OCI-LY1 (cell line): ENCODE data around the gene KANK4.

Source experiments
- H2AFZ ChIP-seq: fragments of 200-600 bp; sonication (generic), shearing (Covaris generic); 2 replicates; pipeline ENCODE4 v1.6.0; 2014; ENCODE audit warnings: antibody characterized with exemption, mild to moderate bottlenecking, low read length
- H3F3A ChIP-seq: fragments of 200-600 bp; sonication (generic), shearing (Covaris generic); 2 replicates; pipeline ENCODE4 v1.6.0; 2014; ENCODE audit warnings: mild to moderate bottlenecking, antibody characterized with exemption, low read length, moderate library complexity; ENCODE audit not compliant: insufficient read depth
- H3K27ac ChIP-seq: fragments of 200-600 bp; sonication (generic); 2 replicates; pipeline ENCODE4 v1.5.1; 2014; ENCODE audit warnings: low read length, mixed run types, mild to moderate bottlenecking, low read depth; ENCODE audit not compliant: poor library complexity, severe bottlenecking
- H3K27me3 ChIP-seq: fragments of 200-600 bp; sonication (generic); 2 replicates; pipeline ENCODE4 v1.6.0; 2014; ENCODE audit warnings: antibody characterized with exemption, mild to moderate bottlenecking, low read length, moderate library complexity; ENCODE audit not compliant: insufficient read depth
- H3K36me3 ChIP-seq: fragments of 200-600 bp; sonication (generic); 2 replicates; pipeline ENCODE4 v1.6.1; 2014; ENCODE audit warnings: mild to moderate bottlenecking, antibody characterized with exemption, low read length, moderate library complexity, mixed read lengths; ENCODE audit not compliant: insufficient read depth
- H3K4me1 ChIP-seq: fragments of 200-600 bp; sonication (generic); 2 replicates; pipeline ENCODE4 v1.5.1; 2014; ENCODE audit warnings: mild to moderate bottlenecking, low read length, moderate library complexity; ENCODE audit not compliant: insufficient read depth, severe bottlenecking
- H3K4me2 ChIP-seq: fragments of 200-600 bp; sonication (generic), shearing (Covaris generic); 2 replicates; pipeline ENCODE4 v1.6.1; 2014; ENCODE audit warnings: low read length
- H3K4me3 ChIP-seq: fragments of 200-600 bp; sonication (generic); 2 replicates; pipeline ENCODE4 v1.5.1; 2014; ENCODE audit warnings: low read length, low read depth, mild to moderate bottlenecking, mixed read lengths; ENCODE audit not compliant: poor library complexity, severe bottlenecking
- H3K79me2 ChIP-seq: fragments of 200-600 bp; shearing (Covaris generic); 2 replicates; pipeline ENCODE4 v1.6.1; 2016; ENCODE audit warnings: mixed run types, low read length, mixed read lengths; ENCODE audit not compliant: insufficient read depth
- H3K9ac ChIP-seq: fragments of 200-600 bp; sonication (generic), shearing (Covaris generic); 2 replicates; pipeline ENCODE4 v1.6.1; 2014; ENCODE audit warnings: mild to moderate bottlenecking, low read length, mixed read lengths
- H3K9me2 ChIP-seq: fragments of 200-600 bp; sonication (generic), shearing (Covaris generic); 2 replicates; pipeline ENCODE4 v1.6.1; 2014; ENCODE audit warnings: low read depth, mild to moderate bottlenecking, low read length, mixed read lengths
- H3K9me3 ChIP-seq: fragments of 200-600 bp; shearing (Covaris generic); 2 replicates; pipeline ENCODE4 v1.6.1; 2014; ENCODE audit warnings: low read length, mixed read lengths
- H4K20me1 ChIP-seq: fragments of 200-600 bp; sonication (generic), shearing (Covaris generic); 2 replicates; pipeline ENCODE4 v1.6.0; 2016; ENCODE audit warnings: mild to moderate bottlenecking, low read length; ENCODE audit not compliant: insufficient read depth
- EZH2 ChIP-seq: fragments of 200-600 bp; sonication (generic), shearing (Covaris generic); IDR thresholded peaks from 2 replicates; pipeline ENCODE4 v1.8.0; 2017; ENCODE audit warnings: borderline replicate concordance, mixed run types, mild to moderate bottlenecking, antibody characterized with exemption, low read length, moderate library complexity, mixed read lengths
- TF ChIP-seq, protein P1 (sequence below): fragments of 200-600 bp; sonication (generic), shearing (Covaris generic); IDR thresholded peaks from 2 replicates; pipeline ENCODE4 v1.5.1; 2017; ENCODE audit warnings: mild to moderate bottlenecking, antibody characterized with exemption, low read length, moderate library complexity, mixed read lengths

KANK4 gene

DNA sequence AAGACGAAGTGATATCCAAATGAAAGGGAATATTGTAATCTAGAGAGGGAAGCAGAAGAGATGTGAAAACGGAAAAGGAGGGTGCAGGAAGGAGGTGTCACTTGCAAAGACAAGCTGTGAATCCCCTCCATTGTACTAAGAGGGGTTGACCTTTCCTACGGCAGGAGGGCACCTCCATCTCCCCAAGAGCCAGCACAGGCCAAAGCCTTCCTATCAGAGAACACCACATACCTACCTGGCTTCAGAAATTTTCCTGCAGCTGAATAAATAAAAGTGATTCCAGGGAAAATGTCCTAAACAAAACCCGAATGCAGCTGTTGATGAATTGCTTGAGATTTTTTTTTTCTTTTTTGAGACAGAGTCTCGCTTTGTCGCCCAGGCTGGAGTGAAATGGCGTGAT, 14.3 kb downstream of the KANK4 start:
- no peak overlapping the region for H2AFZ ChIP-seq
- H3K9me2 ChIP-seq = no peaks in the 10 kb centered on the region
- no peaks in the 10 kb centered on the region for H3K79me2 ChIP-seq
- no peaks in the 10 kb centered on the region for H3K27me3 ChIP-seq
- no peak overlapping the region for H3K4me2 ChIP-seq
- no peaks in the 10 kb centered on the region for H3K4me1 ChIP-seq
- no peak overlapping the region for H3K4me3 ChIP-seq
- no peak overlapping the region for H3K9ac ChIP-seq
- H3F3A ChIP-seq = no peaks in the 10 kb centered on the region
- TF ChIP-seq, protein P1, sequence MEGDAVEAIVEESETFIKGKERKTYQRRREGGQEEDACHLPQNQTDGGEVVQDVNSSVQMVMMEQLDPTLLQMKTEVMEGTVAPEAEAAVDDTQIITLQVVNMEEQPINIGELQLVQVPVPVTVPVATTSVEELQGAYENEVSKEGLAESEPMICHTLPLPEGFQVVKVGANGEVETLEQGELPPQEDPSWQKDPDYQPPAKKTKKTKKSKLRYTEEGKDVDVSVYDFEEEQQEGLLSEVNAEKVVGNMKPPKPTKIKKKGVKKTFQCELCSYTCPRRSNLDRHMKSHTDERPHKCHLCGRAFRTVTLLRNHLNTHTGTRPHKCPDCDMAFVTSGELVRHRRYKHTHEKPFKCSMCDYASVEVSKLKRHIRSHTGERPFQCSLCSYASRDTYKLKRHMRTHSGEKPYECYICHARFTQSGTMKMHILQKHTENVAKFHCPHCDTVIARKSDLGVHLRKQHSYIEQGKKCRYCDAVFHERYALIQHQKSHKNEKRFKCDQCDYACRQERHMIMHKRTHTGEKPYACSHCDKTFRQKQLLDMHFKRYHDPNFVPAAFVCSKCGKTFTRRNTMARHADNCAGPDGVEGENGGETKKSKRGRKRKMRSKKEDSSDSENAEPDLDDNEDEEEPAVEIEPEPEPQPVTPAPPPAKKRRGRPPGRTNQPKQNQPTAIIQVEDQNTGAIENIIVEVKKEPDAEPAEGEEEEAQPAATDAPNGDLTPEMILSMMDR = no peak
- TF ChIP-seq EZH2 = no peak
- no peaks in the 10 kb centered on the region for H4K20me1 ChIP-seq
- H3K9me3 ChIP-seq = no peaks in the 10 kb centered on the region
- no peak overlapping the region for H3K27ac ChIP-seq
- no peaks in the 10 kb centered on the region for H3K36me3 ChIP-seq

DNA sequence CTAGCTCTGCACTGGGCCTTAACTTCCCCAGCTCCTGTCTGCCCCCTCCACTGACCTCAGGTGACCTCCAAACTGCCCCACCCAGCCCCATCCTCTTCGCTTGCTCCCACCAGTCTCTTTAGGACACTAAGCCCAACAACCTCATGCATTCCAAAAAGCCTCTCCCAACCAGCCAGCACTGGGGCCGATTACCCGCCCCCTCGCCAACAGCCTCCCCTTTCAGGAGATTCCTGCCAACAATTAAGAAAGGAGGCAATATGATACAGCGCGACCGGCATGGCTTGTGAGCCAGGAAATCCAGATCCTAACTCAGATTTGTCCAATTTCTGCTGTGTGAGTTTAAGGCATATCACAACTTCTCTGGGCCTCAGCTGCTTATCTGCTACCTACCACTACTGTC, 14.7 kb downstream of the KANK4 start:
- no peaks in the 10 kb centered on the region for H3K9me3 ChIP-seq
- H3K4me3 ChIP-seq = no peak overlapping the region
- H3K9ac ChIP-seq = no peak overlapping the region
- H2AFZ ChIP-seq = no peak overlapping the region
- no peaks in the 10 kb centered on the region for H3K36me3 ChIP-seq
- TF ChIP-seq EZH2 = no peak
- TF ChIP-seq, protein P1 = no peak
- no peaks in the 10 kb centered on the region for H3K9me2 ChIP-seq
- no peaks in the 10 kb centered on the region for H3K4me1 ChIP-seq
- no peaks in the 10 kb centered on the region for H3K27me3 ChIP-seq
- no peaks in the 10 kb centered on the region for H3K79me2 ChIP-seq
- no peaks in the 10 kb centered on the region for H4K20me1 ChIP-seq
- H3K4me2 ChIP-seq = no peak overlapping the region
- no peaks in the 10 kb centered on the region for H3F3A ChIP-seq
- H3K27ac ChIP-seq = no peak overlapping the region

DNA sequence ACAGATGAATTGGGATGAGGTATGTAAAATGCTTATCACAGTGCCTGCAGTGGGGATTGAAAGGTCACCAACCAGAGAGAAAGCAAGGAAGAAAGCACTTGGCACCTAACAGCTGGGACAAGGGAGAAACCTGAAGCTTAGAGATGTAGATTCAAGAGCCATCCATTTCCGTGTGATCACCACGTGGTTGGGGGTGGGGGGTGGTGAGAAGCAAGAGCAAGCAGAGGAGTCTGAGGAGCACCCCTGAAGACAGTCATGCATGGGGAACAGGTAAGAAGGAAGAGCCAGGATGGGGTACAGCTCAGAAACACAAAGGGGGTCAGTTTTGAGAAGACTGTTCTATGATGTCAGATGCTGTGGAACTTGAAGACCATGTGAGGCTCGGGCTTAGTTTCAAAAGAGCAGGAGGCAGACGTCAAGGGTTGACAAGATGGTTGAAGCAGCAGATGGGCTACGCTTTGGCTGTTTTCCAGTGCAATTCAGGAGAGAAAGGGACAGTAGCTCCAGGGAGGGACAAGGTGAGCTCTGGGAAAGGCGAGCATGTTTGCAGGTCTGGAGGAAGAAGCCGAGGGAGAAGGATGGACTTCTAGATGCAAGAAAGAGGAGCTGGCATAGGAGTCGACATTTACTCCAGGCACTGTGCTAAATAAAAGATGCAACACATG, 17.4 kb downstream of the KANK4 start:
- Histone ChIP-seq H3K9ac (no peak overlapping the region), H3K9me3 (no peaks in the 10 kb centered on the region), H3K27me3 (no peaks in the 10 kb centered on the region), H4K20me1 (no peaks in the 10 kb centered on the region), H3K79me2 (no peaks in the 10 kb centered on the region), H2AFZ (no peak overlapping the region), H3K27ac (no peak overlapping the region), H3K36me3 (no peaks in the 10 kb centered on the region), H3K4me3 (no peak overlapping the region), H3F3A (no peaks in the 10 kb centered on the region), H3K9me2 (no peaks in the 10 kb centered on the region), H3K4me2 (no peak overlapping the region), H3K4me1 (no peaks in the 10 kb centered on the region)
- TF ChIP-seq, protein P1 = no peak
- no peak for TF ChIP-seq EZH2
